Aorta (tissue), 5 donors: ENCODE measurements around the gene CDH2. TPM values are rescaled to one million over a fixed set of nuclear protein-coding genes. Genes with fewer than 3 reads are reported as not detected.

Experiments used
- ATAC-seq: fragments of 200-7000 bp; cut with Tn5 transposase; one replicate; pipeline ENCODE4 v1.9.1; 2022; ENCODE audit warnings: moderate library complexity; ENCODE audit not compliant: low FRiP score
- DNase-seq, 2 donors: peaks; one replicate each; pipeline ENCODE4 v3.0.0-alpha.2; 2020
- H3K27ac ChIP-seq, 2 donors: one replicate each; pipeline ENCODE4 v1.5.1; 2013; ENCODE audit warnings: low read length in 2 of 2, mild to moderate bottlenecking in 2 of 2, moderate library complexity in 2 of 2, control low read depth in 1 of 2, inconsistent platforms in 1 of 2, low read depth in 1 of 2
- H3K27me3 ChIP-seq, 2 donors: one replicate each; pipeline ENCODE4 v1.6.1; 2013; ENCODE audit warnings: control low read depth in 1 of 2, low read length in 1 of 2, mild to moderate bottlenecking in 1 of 2, moderate library complexity in 1 of 2; ENCODE audit not compliant: insufficient read depth in 2 of 2, control insufficient read depth in 1 of 2
- H3K36me3 ChIP-seq, 2 donors: one replicate each; pipeline ENCODE4 v1.6.1; 2013; ENCODE audit warnings: control low read depth in 1 of 2, low read length in 1 of 2, mild to moderate bottlenecking in 1 of 2; ENCODE audit not compliant: insufficient read depth in 2 of 2, control insufficient read depth in 1 of 2
- H3K4me1 ChIP-seq, 2 donors: one replicate each; pipeline ENCODE4 v1.6.1; 2013; ENCODE audit warnings: low read length in 2 of 2, control low read depth in 1 of 2, mild to moderate bottlenecking in 1 of 2, moderate library complexity in 1 of 2; ENCODE audit not compliant: insufficient read depth in 2 of 2, control insufficient read depth in 1 of 2
- H3K4me3 ChIP-seq, 2 donors: one replicate each; pipeline ENCODE4 v1.5.1; 2013; ENCODE audit warnings: low read length in 2 of 2, control low read depth in 1 of 2, mild to moderate bottlenecking in 1 of 2
- H3K9me3 ChIP-seq: one replicate; pipeline ENCODE4 v1.6.1; 2013; ENCODE audit warnings: mild to moderate bottlenecking, low read length; ENCODE audit not compliant: control insufficient read depth
- WGBS, 2 donors: extraction: QIAGEN DNeasy Blood & Tissue Kit; methylation state at CpG; one replicate each; pipeline ENCODE4 v1.1.7; 2013; 5-methylcytosine and 5-hydroxymethylcytosine counted together
- intact Hi-C, 2 donors: fragments of 100-400 bp; cut with DNase I; formaldehyde crosslinking; loops; one replicate each; pipeline versions ENCODE4 v1.14.2 to v1.15.0; 2022
- polyA plus RNA-seq, 2 donors: library from polyadenylated mRNA; stranded (reverse); fragments of 200-250 nt; gene quantifications; one replicate each; pipeline ENCODE4 v1.2.3, GENCODE V29; 2013
- total RNA-seq, 2 donors: library from RNA; stranded (reverse); fragmentation: NEBNext Ultra II Directional; extraction: Animal tissue kit (Norgen Biotek cat#: 25700); gene quantifications; one replicate each; pipeline ENCODE4 v1.2.1, GENCODE V29; 2021
- donor health status: healthy with polysubstance abuse.
- donor health status: Bipolar disorder and iron deficiency.
- donor health status: DM: no; HTN: no; CAD: no.
- donor health status: DM: no; HTN: no; CAD: no.
- donor health status: DM: yes; HTN: yes; CAD: no.

Gene CDH2
- total and polyA plus RNA-seq, 4 donors: 6.9 to 13.9 (median 11.4) TPM

- Histone ChIP-seq H3K27me3 (no peaks in the 10 kb centered on the region), H3K9me3 (no peaks in the 10 kb centered on the region), H3K36me3 (no peaks in the 10 kb centered on the region), H3K4me3 (no peak overlapping the region), H3K4me1 (peaks cover 0 to 4% of the 10 kb centered on the region in 2 donors), H3K27ac (no peak overlapping the region)
- WGBS, 2 donors: 84 to 88% methylated on average over 14 of the region's 14 CpGs
- no peak for ATAC-seq
- intact Hi-C loops: no loop called here
- DNase-seq: no peak
Observed at GRCh38 chr18:28149810-28150420, 27.0 kb downstream of the CDH2 start.

DNA sequence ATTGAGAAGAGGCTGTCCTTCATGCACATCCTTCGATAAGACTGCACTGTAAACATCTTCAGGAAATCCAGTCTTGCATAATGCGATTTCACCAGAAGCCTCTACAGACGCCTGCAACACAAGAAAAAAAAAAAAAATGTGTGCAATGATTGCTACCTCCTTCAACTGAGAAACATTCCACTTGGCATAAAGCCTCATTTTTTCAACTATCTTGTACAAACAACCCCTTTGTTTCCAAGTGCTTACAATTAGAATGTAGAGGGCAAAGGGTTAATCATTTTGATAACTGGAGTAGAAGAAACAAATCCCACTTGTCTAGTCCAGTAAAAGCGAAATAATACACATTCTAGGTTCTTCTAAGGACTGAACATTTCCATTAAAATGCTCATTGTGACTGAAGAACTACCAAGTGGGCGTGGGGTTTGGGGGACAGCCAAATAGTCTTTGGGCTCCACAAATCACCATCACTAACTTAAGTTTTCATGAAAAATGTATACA, 29.2 kb downstream of the CDH2 start:
- intact Hi-C loops: no loop called here
- Histone ChIP-seq H3K27me3 (no peaks in the 10 kb centered on the region), H3K36me3 (no peaks in the 10 kb centered on the region), H3K27ac (no peak overlapping the region), H3K4me1 (peaks cover 0 to 4% of the 10 kb centered on the region in 2 donors), H3K4me3 (no peak overlapping the region), H3K9me3 (no peaks in the 10 kb centered on the region)
- WGBS, 2 donors: 75 to 76% methylated on average over 5 of the region's 5 CpGs
- DNase-seq: no peak
- ATAC-seq: no peak

DNA sequence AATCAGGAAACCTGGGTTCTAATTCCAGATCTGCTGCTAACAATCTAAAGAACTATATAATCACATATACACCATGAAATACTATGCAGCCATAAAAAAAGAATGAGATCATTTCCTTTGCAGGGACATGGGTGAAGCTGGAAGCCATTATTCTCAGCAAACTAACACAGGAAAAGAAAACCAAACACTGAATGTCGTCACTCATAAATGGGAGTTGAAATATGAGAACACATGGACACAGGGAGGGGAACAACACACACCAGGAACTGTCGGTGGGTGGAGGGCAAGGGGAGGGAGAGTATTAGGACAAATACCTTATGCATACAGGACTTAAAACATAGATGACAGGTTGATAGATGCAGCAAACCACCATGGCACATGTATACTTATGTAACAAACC, 33.2 kb downstream of the CDH2 start:
- Histone ChIP-seq H3K36me3 (no peaks in the 10 kb centered on the region), H3K9me3 (no peaks in the 10 kb centered on the region), H3K27me3 (no peaks in the 10 kb centered on the region), H3K4me1 (no peaks in the 10 kb centered on the region), H3K27ac (no peak overlapping the region), H3K4me3 (no peak overlapping the region)
- ATAC-seq: no peak
- intact Hi-C loops: no loop called here
- DNase-seq: no peak
- WGBS, 2 donors: 55 to 62% methylated on average over 2 of the region's 2 CpGs

DNA sequence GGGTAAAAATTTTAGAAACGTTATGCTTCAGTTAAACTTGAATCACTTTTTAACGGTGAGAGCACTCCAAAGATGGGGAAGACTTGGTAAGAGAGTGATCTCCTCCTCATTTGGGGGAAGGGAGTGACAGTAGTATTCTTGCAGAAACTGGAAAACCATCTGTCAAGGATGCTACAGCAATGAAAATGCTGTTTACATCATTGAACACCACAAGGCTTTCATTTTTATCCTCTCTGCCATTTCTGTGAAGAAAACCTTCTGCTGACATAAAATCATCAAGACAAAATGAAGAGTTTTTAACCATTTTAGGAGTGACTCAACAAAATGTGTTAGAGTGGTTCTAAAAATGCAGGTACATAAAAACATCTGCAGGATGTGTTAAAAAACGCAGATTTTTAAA, 38.1 kb downstream of the CDH2 start:
- no peaks in the 10 kb centered on the region for H3K36me3 ChIP-seq
- no peak overlapping the region for H3K4me3 ChIP-seq
- WGBS, 2 donors: 84 to 89% methylated on average over 3 of the region's 3 CpGs
- DNase-seq (no peak), ATAC-seq (no peak)
- intact Hi-C loops: no loop called here
- H3K27me3 ChIP-seq: no peaks in the 10 kb centered on the region
- H3K9me3 ChIP-seq: no peaks in the 10 kb centered on the region
- no peaks in the 10 kb centered on the region for H3K4me1 ChIP-seq
- no peak overlapping the region for H3K27ac ChIP-seq

GRCh38 chr18:28136071-28136470, 40.9 kb downstream of the CDH2 start:
- no peaks in the 10 kb centered on the region for H3K27me3 ChIP-seq
- DNase-seq (no peak), ATAC-seq (no peak)
- H3K36me3 ChIP-seq: no peaks in the 10 kb centered on the region
- intact Hi-C loops: no loop called here
- H3K4me3 ChIP-seq: no peak overlapping the region
- no peak overlapping the region for H3K27ac ChIP-seq
- 83 to 90% methylated on average over 4 of the region's 4 CpGs for WGBS, 2 donors
- no peaks in the 10 kb centered on the region for H3K4me1 ChIP-seq
- no peaks in the 10 kb centered on the region for H3K9me3 ChIP-seq

- ATAC-seq: no peak
Observed at GRCh38 chr18:28134774-28135173, 42.2 kb downstream of the CDH2 start.

DNA sequence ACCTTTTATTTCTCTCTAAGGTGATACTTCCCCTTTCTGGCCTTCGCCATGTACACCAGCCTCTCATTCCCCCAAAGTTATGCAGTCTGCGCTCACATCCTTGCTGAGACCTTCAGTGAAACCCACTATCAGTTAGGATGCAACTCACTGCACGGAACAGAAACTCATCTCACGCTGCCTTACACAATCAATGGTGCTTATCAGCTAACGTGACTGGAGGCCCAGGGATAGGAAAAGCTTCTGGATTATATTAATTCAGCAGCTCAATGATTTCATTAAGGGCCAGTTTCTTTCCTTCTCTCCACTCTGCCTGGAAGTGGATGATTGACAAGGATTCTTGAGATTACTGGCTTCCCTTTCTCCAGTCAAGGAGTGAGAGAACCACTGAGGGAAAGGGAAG, 44.8 kb downstream of the CDH2 start:
- peaks cover 0 to 2% of the 10 kb centered on the region in 2 donors for H3K4me1 ChIP-seq
- no peaks in the 10 kb centered on the region for H3K9me3 ChIP-seq
- no peaks in the 10 kb centered on the region for H3K27me3 ChIP-seq
- ATAC-seq: no peak
- DNase-seq: no peak
- H3K27ac ChIP-seq: no peak overlapping the region
- H3K36me3 ChIP-seq: no peaks in the 10 kb centered on the region
- intact Hi-C loops: no loop called here
- H3K4me3 ChIP-seq: no peak overlapping the region
- 92% methylated on average over 5 of the region's 5 CpGs for WGBS, 2 donors

More at GRCh38 chr18:28134774-28135173, 42.2 kb downstream of the CDH2 start:
- no peaks in the 10 kb centered on the region for H3K27me3 ChIP-seq
- no peaks in the 10 kb centered on the region for H3K9me3 ChIP-seq
- no peak for DNase-seq
- no peak overlapping the region for H3K4me3 ChIP-seq
- H3K27ac ChIP-seq: no peak overlapping the region
- H3K36me3 ChIP-seq: no peaks in the 10 kb centered on the region
- 95 to 96% methylated on average over 7 of the region's 7 CpGs for WGBS, 2 donors
- H3K4me1 ChIP-seq: no peaks in the 10 kb centered on the region
- intact Hi-C loops: no loop called here

GRCh38 chr18:28128659-28128980, 48.3 kb downstream of the CDH2 start:
- Histone ChIP-seq H3K9me3 (no peaks in the 10 kb centered on the region), H3K27me3 (no peaks in the 10 kb centered on the region), H3K4me3 (no peak overlapping the region), H3K27ac (no peak overlapping the region), H3K4me1 (peaks cover 2 to 3% of the 10 kb centered on the region in 2 donors), H3K36me3 (no peaks in the 10 kb centered on the region)
- WGBS, 2 donors: 95 to 97% methylated on average over 3 of the region's 3 CpGs
- intact Hi-C loops: no loop called here
- DNase-seq (no peak), ATAC-seq (no peak)

DNA sequence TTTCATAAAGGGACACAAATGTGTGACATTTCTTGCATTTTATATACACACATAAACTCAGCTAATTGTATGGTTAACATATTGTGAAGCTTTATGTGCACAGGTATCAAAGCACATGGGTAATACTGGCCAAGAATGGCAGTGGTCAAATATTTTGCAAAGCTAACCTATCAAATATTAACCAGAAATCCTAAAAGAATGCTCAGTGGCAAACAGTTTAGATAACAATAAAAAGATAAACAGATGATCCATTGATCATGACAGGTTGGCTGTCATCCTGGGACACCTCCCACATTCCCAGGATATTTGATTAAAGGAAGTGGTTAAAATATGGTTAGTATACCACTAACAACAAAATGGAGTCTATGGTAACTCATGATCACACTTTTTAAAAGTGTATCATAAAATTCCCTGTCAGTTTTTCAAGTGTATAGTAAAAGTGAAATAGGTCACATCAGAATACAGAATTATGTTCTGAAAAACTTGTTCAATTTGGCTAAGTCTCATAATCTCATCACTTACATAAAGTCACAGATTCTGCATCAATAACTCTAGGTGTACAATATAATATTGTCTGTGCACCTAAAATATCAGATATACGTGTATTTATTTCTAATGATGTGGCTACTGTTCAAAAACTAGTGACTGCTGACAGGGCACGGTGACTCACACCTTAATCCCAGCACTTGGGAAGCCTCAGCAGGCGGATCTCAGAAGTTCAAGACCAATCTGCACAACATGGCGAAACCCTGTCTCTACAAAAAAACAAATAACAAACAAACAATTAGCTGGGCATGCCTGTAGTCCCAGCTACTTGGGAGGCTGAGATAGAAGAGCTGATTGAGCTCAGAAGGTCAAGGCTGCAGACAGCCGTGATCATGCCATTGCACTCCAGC, 48.9 kb downstream of the CDH2 start:
- WGBS, 2 donors: 88% methylated on average over 5 of the region's 5 CpGs
- intact Hi-C loops: no loop called here

More for the DNA sequence above, 48.9 kb downstream of the CDH2 start:
- no peak for ATAC-seq
- H3K4me3 ChIP-seq: no peak overlapping the region
- no peaks in the 10 kb centered on the region for H3K9me3 ChIP-seq
- H3K36me3 ChIP-seq: no peaks in the 10 kb centered on the region
- H3K27me3 ChIP-seq: no peaks in the 10 kb centered on the region
- no peak overlapping the region for H3K27ac ChIP-seq
- DNase-seq: no peak
- peaks cover 4 to 6% of the 10 kb centered on the region in 2 donors for H3K4me1 ChIP-seq
